GM23338 (cell line): ENCODE measurements around the gene ADGRV1. TPM values are rescaled to one million over a fixed set of nuclear protein-coding genes. Genes with fewer than 3 reads are reported as not detected.

Experiments
- ATAC-seq: fragments of 200-7000 bp; cut with Tn5 transposase; 3 replicates; pipeline ENCODE4 v1.9.1; 2020
- DNase-seq: peaks from one replicate; pipeline ENCODE4 v3.0.0-alpha.2; 2015; ENCODE audit warnings: low spot score
- H2AFZ ChIP-seq: fragments of 200-600 bp; sonication (generic); 2 replicates; pipeline ENCODE4 v1.8.0; 2016; ENCODE audit warnings: antibody characterized with exemption, mild to moderate bottlenecking, moderate library complexity
- H3F3A ChIP-seq: fragments of 200-600 bp; sonication (generic); replicated peaks from 2 replicates; pipeline ENCODE4 v1.8.0; 2017; ENCODE audit warnings: antibody characterized with exemption, mixed run types, low read depth
- H3K27ac ChIP-seq: fragments of 200-600 bp; sonication (generic); 2 replicates; pipeline ENCODE4 v1.6.1; 2016; ENCODE audit warnings: low read depth
- H3K27me3 ChIP-seq: fragments of 200-600 bp; sonication (generic); 2 replicates; pipeline ENCODE4 v1.8.0; 2016; ENCODE audit warnings: mild to moderate bottlenecking, mixed run types, moderate library complexity; ENCODE audit not compliant: insufficient read depth
- H3K36me3 ChIP-seq: fragments of 200-600 bp; sonication (generic); 2 replicates; pipeline ENCODE4 v1.8.0; 2016; ENCODE audit warnings: mild to moderate bottlenecking; ENCODE audit not compliant: insufficient read depth
- H3K4me1 ChIP-seq: fragments of 200-600 bp; sonication (generic); 2 replicates; pipeline ENCODE4 v1.8.0; 2016; ENCODE audit warnings: mild to moderate bottlenecking, moderate library complexity; ENCODE audit not compliant: insufficient read depth
- H3K4me2 ChIP-seq: fragments of 200-600 bp; sonication (generic); 2 replicates; pipeline ENCODE4 v1.7.1; 2017; ENCODE audit warnings: mixed run types
- H3K4me3 ChIP-seq: fragments of 200-600 bp; sonication (generic); 2 replicates; pipeline ENCODE4 v1.6.1; 2016; ENCODE audit warnings: mixed run types
- H3K79me2 ChIP-seq: fragments of 200-600 bp; sonication (generic); replicated peaks from 2 replicates; pipeline ENCODE4 v1.8.0; 2017; ENCODE audit warnings: mild to moderate bottlenecking; ENCODE audit not compliant: insufficient read depth
- H3K9me2 ChIP-seq: fragments of 200-600 bp; sonication (generic); 2 replicates; pipeline ENCODE4 v1.8.0; 2017; ENCODE audit not compliant: insufficient read depth
- H4K20me1 ChIP-seq: fragments of 200-600 bp; sonication (generic); replicated peaks from 2 replicates; pipeline ENCODE4 v1.8.0; 2017; ENCODE audit warnings: mild to moderate bottlenecking; ENCODE audit not compliant: insufficient read depth
- H3K27ac Mint-ChIP-seq: 2 replicates; pipeline ENCODE4 v1.8.0; 2020; ENCODE audit warnings: inconsistent platforms, mild to moderate bottlenecking, moderate library complexity, mixed read lengths
- H3K27me3 Mint-ChIP-seq: 3 replicates; pipeline ENCODE4 v1.8.0; 2022; ENCODE audit warnings: low read depth, mild to moderate bottlenecking, moderate library complexity, mixed read lengths, inconsistent platforms; ENCODE audit not compliant: insufficient read depth, poor library complexity
- H3K36me3 Mint-ChIP-seq: 3 replicates; pipeline ENCODE4 v1.8.0; 2021; ENCODE audit warnings: low read depth, mild to moderate bottlenecking, inconsistent platforms, moderate library complexity, mixed read lengths
- H3K4me1 Mint-ChIP-seq: 3 replicates; pipeline ENCODE4 v1.8.0; 2020; ENCODE audit warnings: mild to moderate bottlenecking, inconsistent platforms, mixed read lengths
- H3K4me3 Mint-ChIP-seq: 3 replicates; pipeline ENCODE4 v1.8.0; 2021; ENCODE audit warnings: moderate library complexity, mild to moderate bottlenecking, inconsistent platforms, mixed read lengths
- H3K9me3 Mint-ChIP-seq: 3 replicates; pipeline ENCODE4 v1.8.0; 2020; ENCODE audit warnings: moderate library complexity, mild to moderate bottlenecking, inconsistent platforms, mixed read lengths
- CREB1 ChIP-seq: fragments of 250-450 bp; sonication (Bioruptor Pico); IDR thresholded peaks from 2 replicates; pipeline ENCODE4 v1.5.0; 2020; ENCODE audit warnings: low read depth, mild to moderate bottlenecking, moderate library complexity
- EZH2 ChIP-seq: fragments of 200-600 bp; sonication (generic); IDR thresholded peaks from one replicate; pipeline ENCODE4 v1.8.0; 2017; ENCODE audit warnings: antibody characterized with exemption, mild to moderate bottlenecking, low read depth; ENCODE audit not compliant: unreplicated experiment
- EZH2phosphoT487 ChIP-seq: fragments of 200-600 bp; sonication (generic); IDR thresholded peaks from one replicate; pipeline ENCODE4 v1.8.1; 2018; ENCODE audit warnings: antibody characterized with exemption; ENCODE audit not compliant: unreplicated experiment
- JUNB ChIP-seq: IDR thresholded peaks from one replicate; pipeline ENCODE4 v1.6.1; 2016; ENCODE audit warnings: antibody characterized with exemption; ENCODE audit not compliant: unreplicated experiment
- NANOG ChIP-seq: IDR thresholded peaks from 2 replicates; pipeline ENCODE4 v1.6.1; 2016; ENCODE audit warnings: antibody characterized with exemption, borderline replicate concordance
- POLR2AphosphoS5 ChIP-seq: IDR thresholded peaks from 2 replicates; pipeline ENCODE4 v1.6.1; 2016; ENCODE audit warnings: antibody characterized with exemption, low read depth
- ZNF114 ChIP-seq: fragments of 250-450 bp; sonication (Bioruptor Pico); IDR thresholded peaks from 2 replicates; pipeline ENCODE4 v1.5.0; 2020; ENCODE audit warnings: mild to moderate bottlenecking, moderate library complexity
- ZNF331 ChIP-seq: fragments of 250-450 bp; sonication (Bioruptor Pico); IDR thresholded peaks from 2 replicates; pipeline ENCODE4 v1.5.0; 2020; ENCODE audit warnings: low read depth, mild to moderate bottlenecking, moderate library complexity
- ZNF462 ChIP-seq: fragments of 250-450 bp; sonication (Bioruptor Pico); IDR thresholded peaks from 2 replicates; pipeline ENCODE4 v1.5.0; 2020; ENCODE audit warnings: mild to moderate bottlenecking, moderate library complexity
- polyA plus RNA-seq: library from polyadenylated mRNA; unstranded; fragments of >200 nt; fragmentation: Nextera tagmentation; extraction: Ambion mirVana; gene quantifications from 2 replicates; pipeline ENCODE4 v1.2.1, GENCODE V29; 2016
- total RNA-seq: library from RNA; depleted of rRNA; stranded (reverse); fragments of >200 nt; shearing (Covaris generic); gene quantifications from 2 replicates; pipeline ENCODE4 v1.2.3, GENCODE V29; 2014
- TF ChIP-seq, protein P1 (sequence below): IDR thresholded peaks from one replicate; pipeline ENCODE4 v1.6.1; 2018; ENCODE audit warnings: antibody characterized with exemption; ENCODE audit not compliant: unreplicated experiment
- TF ChIP-seq, protein P2 (sequence below), 2 experiments: fragments of 200-600 bp in 1 of 2; sonication (generic) in 1 of 2; conservative IDR thresholded peaks; 2 replicates each; pipeline versions ENCODE4 v1.5.1 to v1.6.1; 2016 to 2017; ENCODE audit warnings: antibody characterized with exemption in 2 of 2, low read depth in 2 of 2, mild to moderate bottlenecking in 2 of 2, moderate library complexity in 1 of 2
- TF ChIP-seq, protein P3 (sequence below): IDR thresholded peaks from 2 replicates; pipeline ENCODE4 v1.6.1; 2016; ENCODE audit warnings: antibody characterized with exemption

ADGRV1 gene
- total and polyA plus RNA-seq, 2 experiments from 2014 or later: 46.1 to 149 TPM

DNA sequence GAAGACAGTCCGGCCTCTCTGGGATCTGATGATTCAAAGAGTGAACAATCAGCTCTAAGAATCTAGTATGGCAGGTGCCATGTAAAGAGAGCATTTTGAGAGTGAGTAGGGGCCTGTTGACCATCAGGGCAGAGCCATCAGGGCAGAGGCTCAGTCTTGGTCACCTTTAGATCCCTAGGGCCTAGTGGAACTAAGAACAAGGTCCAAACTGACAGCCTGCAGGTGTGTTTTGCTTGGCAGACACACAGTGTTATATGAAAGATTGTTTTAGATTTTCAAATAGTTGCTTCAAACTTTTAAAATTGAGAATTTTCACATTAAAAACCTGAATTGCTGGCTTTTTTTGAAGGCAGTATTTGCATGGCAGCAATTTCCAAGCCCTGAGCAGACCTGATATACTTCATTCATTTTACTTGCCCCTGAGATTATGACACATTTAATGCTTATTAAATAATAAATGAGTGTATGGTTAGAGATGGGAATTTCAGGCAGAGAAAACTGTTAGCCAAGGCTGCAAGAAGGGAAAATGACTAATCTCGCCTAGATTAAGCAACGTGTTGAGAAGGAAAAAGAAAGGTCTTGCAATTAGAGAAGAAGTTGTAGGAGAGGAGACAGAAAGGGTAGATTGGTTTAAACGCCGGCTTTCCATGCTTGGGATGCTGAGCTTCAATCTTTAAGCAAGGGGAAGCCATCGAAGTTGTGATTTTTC lies 544.9 kb downstream of the ADGRV1 start (continued):
- TF ChIP-seq, protein P1, sequence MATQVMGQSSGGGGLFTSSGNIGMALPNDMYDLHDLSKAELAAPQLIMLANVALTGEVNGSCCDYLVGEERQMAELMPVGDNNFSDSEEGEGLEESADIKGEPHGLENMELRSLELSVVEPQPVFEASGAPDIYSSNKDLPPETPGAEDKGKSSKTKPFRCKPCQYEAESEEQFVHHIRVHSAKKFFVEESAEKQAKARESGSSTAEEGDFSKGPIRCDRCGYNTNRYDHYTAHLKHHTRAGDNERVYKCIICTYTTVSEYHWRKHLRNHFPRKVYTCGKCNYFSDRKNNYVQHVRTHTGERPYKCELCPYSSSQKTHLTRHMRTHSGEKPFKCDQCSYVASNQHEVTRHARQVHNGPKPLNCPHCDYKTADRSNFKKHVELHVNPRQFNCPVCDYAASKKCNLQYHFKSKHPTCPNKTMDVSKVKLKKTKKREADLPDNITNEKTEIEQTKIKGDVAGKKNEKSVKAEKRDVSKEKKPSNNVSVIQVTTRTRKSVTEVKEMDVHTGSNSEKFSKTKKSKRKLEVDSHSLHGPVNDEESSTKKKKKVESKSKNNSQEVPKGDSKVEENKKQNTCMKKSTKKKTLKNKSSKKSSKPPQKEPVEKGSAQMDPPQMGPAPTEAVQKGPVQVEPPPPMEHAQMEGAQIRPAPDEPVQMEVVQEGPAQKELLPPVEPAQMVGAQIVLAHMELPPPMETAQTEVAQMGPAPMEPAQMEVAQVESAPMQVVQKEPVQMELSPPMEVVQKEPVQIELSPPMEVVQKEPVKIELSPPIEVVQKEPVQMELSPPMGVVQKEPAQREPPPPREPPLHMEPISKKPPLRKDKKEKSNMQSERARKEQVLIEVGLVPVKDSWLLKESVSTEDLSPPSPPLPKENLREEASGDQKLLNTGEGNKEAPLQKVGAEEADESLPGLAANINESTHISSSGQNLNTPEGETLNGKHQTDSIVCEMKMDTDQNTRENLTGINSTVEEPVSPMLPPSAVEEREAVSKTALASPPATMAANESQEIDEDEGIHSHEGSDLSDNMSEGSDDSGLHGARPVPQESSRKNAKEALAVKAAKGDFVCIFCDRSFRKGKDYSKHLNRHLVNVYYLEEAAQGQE: no peak
- TF ChIP-seq POLR2AphosphoS5 (no peak), NANOG (no peak)

DNA sequence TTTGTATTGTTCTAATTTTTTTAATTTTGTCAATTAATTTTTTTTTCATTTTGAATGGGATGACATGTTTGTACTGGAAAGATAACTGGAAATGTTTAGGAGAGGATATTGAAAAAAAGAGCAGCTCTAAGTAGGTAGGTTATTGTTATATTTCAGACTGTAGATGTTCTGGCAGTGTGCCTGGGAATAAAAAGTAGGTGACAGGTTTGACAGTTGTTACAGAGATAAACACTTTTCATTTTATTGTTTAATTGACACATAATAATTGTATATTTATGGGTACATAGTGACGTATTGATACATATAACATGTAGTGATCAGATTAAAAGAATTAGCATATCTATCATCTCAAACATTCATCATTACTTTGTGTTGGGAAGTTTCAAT lies 545.5 kb downstream of the ADGRV1 start:
- peaks cover 3% of the 10 kb centered on the region for H3K27me3 Mint-ChIP-seq
- peaks cover 7% of the 10 kb centered on the region for H3K36me3 ChIP-seq
- H3K9me2 ChIP-seq: no peaks in the 10 kb centered on the region
- peaks cover 29% of the 10 kb centered on the region for H3K4me1 Mint-ChIP-seq
- peaks cover 15% of the 10 kb centered on the region for H3K4me1 ChIP-seq
- no peak overlapping the region for H3K4me3 Mint-ChIP-seq
- no peak overlapping the region for H3K27ac Mint-ChIP-seq
- peaks cover 8% of the 10 kb centered on the region; the same call in 1 of the 3 replicates for H3K9me3 Mint-ChIP-seq
- H3F3A ChIP-seq: no peaks in the 10 kb centered on the region
- no peak overlapping the region for H3K27ac ChIP-seq
- H3K79me2 ChIP-seq: no peaks in the 10 kb centered on the region
- no peaks in the 10 kb centered on the region for H4K20me1 ChIP-seq
- no peaks in the 10 kb centered on the region for H3K27me3 ChIP-seq
- peaks cover 34% of the 10 kb centered on the region for H3K36me3 Mint-ChIP-seq
- DNase-seq (no peak), ATAC-seq (no peak)
- no peak overlapping the region for H3K4me3 ChIP-seq
- H2AFZ ChIP-seq: no peak overlapping the region
- no peak overlapping the region for H3K4me2 ChIP-seq
- TF ChIP-seq ZNF331 (CRISPR knock-in tag) (no peak), ZNF114 (no peak), EZH2phosphoT487 (no peak), JUNB (no peak), NANOG (no peak), CREB1 (no peak), POLR2AphosphoS5 (no peak), EZH2 (no peak), ZNF462 (CRISPR knock-in tag) (no peak)
- TF ChIP-seq, protein P2, sequence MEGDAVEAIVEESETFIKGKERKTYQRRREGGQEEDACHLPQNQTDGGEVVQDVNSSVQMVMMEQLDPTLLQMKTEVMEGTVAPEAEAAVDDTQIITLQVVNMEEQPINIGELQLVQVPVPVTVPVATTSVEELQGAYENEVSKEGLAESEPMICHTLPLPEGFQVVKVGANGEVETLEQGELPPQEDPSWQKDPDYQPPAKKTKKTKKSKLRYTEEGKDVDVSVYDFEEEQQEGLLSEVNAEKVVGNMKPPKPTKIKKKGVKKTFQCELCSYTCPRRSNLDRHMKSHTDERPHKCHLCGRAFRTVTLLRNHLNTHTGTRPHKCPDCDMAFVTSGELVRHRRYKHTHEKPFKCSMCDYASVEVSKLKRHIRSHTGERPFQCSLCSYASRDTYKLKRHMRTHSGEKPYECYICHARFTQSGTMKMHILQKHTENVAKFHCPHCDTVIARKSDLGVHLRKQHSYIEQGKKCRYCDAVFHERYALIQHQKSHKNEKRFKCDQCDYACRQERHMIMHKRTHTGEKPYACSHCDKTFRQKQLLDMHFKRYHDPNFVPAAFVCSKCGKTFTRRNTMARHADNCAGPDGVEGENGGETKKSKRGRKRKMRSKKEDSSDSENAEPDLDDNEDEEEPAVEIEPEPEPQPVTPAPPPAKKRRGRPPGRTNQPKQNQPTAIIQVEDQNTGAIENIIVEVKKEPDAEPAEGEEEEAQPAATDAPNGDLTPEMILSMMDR (conservative IDR thresholded peaks at IDR 0.05; ENCODE audit: low read depth in 2 of 2): no peak
- TF ChIP-seq, protein P3, sequence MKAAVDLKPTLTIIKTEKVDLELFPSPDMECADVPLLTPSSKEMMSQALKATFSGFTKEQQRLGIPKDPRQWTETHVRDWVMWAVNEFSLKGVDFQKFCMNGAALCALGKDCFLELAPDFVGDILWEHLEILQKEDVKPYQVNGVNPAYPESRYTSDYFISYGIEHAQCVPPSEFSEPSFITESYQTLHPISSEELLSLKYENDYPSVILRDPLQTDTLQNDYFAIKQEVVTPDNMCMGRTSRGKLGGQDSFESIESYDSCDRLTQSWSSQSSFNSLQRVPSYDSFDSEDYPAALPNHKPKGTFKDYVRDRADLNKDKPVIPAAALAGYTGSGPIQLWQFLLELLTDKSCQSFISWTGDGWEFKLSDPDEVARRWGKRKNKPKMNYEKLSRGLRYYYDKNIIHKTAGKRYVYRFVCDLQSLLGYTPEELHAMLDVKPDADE: no peak
